Urinary bladder (tissue), 4 donors: ENCODE data around the gene PDHX. TPM values are rescaled to one million over a fixed set of nuclear protein-coding genes. Genes with fewer than 3 reads are reported as not detected.

ENCODE experiments used
- DNase-seq: peaks from one replicate; pipeline ENCODE4 v3.0.0-alpha.2; 2015; ENCODE audit errors: extremely low spot score
- H3K27ac ChIP-seq: one replicate; pipeline ENCODE4 v1.5.1; 2013; ENCODE audit warnings: low read depth, mild to moderate bottlenecking, moderate library complexity
- H3K36me3 ChIP-seq: one replicate; pipeline ENCODE4 v1.6.1; 2013; ENCODE audit warnings: mild to moderate bottlenecking, moderate library complexity; ENCODE audit not compliant: insufficient read depth
- H3K4me1 ChIP-seq: one replicate; pipeline ENCODE4 v1.6.1; 2013; ENCODE audit warnings: mild to moderate bottlenecking, moderate library complexity; ENCODE audit not compliant: insufficient read depth
- H3K4me3 ChIP-seq: one replicate; pipeline ENCODE4 v1.5.1; 2013; ENCODE audit warnings: low read depth, low read length
- WGBS: extraction: QIAGEN DNeasy Blood & Tissue Kit; methylation state at CpG from one replicate; pipeline ENCODE4 v1.1.7; 2013; 5-methylcytosine and 5-hydroxymethylcytosine counted together
- polyA plus RNA-seq: library from polyadenylated mRNA; stranded (reverse); fragments of 200-250 nt; gene quantifications from one replicate; pipeline ENCODE4 v1.2.3, GENCODE V29; 2013
- total RNA-seq: library from RNA; depleted of rRNA; stranded (reverse); fragments of >200 nt; gene quantifications from one replicate; pipeline ENCODE4 v1.2.3, GENCODE V29; 2014
- donor health status: healthy with polysubstance abuse.
- donor health status: healthy.

Gene PDHX
- total and polyA plus RNA-seq, 2 donors = 25.3 to 37.8 TPM

DNA sequence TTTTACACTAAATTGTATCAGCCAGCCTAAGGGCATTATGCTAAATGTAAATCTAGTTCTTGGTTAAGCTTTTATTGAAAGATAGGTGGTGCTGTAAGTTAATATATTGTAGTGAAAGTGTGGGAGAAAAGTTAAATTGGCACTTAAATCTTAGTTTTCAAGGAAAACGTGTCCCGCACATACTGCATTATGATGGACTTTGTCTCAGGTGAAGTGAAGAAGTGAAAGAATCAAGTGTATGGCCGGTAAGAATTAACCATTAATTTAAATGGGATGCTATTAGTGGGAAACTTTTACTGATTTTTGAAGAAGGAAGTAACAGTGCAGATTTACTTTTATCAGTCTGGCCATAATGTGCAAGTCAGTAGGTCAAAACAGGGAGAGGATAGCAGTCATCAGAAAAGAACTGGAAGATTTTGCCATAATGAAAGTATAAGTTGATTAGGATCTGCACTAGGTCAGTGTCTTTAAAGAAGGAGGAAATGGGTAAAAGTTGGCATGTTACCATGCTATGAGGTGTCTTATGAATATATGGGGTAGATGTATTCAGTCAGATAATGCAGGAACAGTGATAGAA, 81.6 kb downstream of the PDHX start:
- no peak overlapping the region for H3K4me3 ChIP-seq
- no peaks in the 10 kb centered on the region for H3K4me1 ChIP-seq
- WGBS = 46% methylated on average over 3 of the region's 3 CpGs
- no peak for DNase-seq
- H3K36me3 ChIP-seq = no peaks in the 10 kb centered on the region
- no peak overlapping the region for H3K27ac ChIP-seq

DNA sequence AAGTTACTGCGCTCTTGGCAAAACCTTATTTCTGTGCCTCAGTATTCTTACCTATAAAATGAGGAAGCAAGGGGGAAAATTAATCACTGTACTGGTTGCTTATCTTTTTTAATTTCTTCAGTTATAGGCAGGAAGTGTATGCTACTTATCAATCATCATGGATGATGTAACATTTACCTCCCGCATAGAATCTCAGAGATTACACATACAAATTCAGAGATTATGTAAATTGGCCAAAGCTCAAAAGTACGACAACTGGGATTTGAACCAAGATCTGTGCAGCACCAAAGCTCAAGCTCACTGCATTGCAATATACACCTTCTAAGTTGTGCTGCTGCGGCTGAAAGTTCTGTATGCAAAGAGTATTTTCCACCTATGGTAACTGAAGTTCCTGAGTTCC, 83.0 kb downstream of the PDHX start:
- WGBS = 76% methylated on average over 4 of the region's 4 CpGs
- DNase-seq = no peak
- H3K27ac ChIP-seq = no peak overlapping the region
- H3K36me3 ChIP-seq = no peaks in the 10 kb centered on the region
- no peak overlapping the region for H3K4me3 ChIP-seq
- no peaks in the 10 kb centered on the region for H3K4me1 ChIP-seq

DNA sequence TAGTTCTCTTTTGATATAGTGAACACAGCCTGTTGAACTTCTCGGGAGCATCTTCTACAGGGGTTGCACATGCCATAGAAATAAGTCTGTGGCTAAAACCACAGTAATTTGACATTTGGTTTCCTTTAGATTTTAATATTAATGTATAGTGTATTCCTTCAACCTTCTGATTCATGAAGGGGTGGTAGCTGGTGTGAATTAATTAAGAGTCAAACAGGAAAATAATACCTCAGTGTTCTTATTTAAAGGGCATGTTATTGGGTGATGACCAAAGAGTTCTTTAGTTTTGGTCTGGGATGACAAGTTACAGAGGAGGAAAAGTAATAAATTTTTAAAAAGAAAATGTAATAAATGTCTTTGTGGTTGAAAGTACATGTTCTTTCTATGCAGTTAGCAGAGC, 86.8 kb downstream of the PDHX start:
- Histone ChIP-seq H3K27ac (no peak overlapping the region), H3K4me3 (no peak overlapping the region), H3K4me1 (no peaks in the 10 kb centered on the region), H3K36me3 (no peaks in the 10 kb centered on the region)
- DNase-seq = no peak
- WGBS = 40% methylated on average over 1 of the region's 1 CpG

DNA sequence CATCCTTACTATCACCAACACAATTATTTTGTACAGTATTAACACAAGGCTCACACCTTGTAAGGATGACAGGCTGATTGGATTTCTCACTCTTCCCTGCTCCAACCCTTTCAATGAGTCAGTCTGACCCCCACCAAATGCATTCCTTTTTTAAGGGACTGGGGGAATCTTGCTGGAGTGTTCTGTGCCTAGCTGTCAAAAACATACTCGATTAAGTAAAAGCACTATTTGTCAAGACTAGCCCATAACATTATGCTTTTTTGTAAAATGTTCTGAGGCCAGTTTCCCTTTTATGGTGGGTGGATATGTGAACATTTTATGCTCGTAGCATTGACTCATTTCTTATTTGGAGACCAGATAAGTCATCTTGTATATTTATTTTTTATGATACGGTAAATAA, 87.2 kb downstream of the PDHX start:
- no peak for DNase-seq
- 59% methylated on average over 3 of the region's 3 CpGs for WGBS
- H3K27ac ChIP-seq = no peak overlapping the region
- H3K36me3 ChIP-seq = no peaks in the 10 kb centered on the region
- no peaks in the 10 kb centered on the region for H3K4me1 ChIP-seq
- no peak overlapping the region for H3K4me3 ChIP-seq

DNA sequence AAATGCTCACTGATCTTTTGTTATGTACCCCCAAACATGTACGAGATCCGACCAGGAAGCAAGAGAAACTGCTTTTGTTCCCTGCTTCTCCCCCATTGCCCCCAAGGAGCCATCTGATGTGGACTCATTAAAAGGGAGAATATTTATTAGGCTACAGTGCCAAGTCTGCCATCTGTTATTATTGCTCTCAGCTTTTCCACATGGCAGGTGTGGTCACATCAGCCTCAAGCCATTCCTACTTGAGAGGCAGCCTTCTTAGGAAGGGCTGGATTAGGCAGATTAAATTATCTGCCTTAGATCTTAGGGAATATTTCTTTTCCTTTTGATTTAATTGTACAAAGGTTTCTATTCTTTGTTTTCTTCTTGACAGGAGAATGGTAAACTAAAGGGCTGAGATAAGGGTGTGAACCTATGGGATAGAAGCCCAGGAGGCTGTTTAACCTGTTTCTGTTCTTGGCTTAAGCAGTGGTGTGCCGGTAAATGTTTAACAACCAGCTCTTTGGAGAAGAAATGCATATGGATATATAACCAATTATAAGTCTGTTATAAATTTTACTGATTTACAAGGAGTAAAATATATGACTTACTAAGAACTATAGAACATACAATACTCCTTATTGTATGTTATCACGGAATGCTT, 88.8 kb downstream of the PDHX start:
- H3K27ac ChIP-seq = peak overlapping the region; percentile 26

DNA sequence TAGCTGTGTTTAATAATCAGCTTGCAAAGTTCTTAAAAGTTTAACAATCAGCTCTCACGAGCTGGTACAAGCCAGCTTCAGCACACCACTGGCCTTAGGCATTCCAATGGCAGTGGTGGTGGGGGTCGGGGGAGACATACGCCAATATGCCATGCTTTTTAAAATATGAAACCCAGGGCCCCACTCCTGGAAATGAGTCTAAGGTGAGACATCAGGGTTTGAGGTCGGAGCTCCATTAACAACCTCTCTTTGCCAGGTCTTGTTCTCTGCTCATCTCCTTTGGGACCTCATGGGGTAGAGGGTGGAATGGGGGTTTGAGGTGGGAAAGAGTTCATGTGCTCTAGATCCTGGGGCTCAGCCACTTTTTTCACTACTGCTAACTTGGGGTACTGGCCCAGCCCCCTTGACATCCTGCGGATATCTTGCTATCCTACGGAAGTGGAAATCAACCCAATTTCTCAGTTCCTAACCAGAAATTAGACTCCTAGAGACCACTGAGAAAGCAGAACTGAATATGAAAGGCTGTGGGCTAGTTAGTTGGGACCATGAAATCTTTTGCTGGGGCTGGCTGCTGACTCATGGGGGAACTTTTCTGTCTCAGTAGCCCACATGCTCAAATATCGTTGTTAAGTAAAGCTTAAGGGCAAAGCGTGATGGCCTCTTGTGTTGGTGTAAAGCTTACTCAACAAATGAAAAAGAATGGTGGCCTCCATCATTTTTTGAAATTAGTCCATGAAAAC, 90.1 kb downstream of the PDHX start:
- Histone ChIP-seq H3K36me3 (no peaks in the 10 kb centered on the region), H3K4me3 (no peak overlapping the region), H3K4me1 (no peaks in the 10 kb centered on the region), H3K27ac (no peak overlapping the region)
- 91% methylated on average over 8 of the region's 8 CpGs for WGBS
- DNase-seq = no peak

More for the DNA sequence above, 88.8 kb downstream of the PDHX start:
- WGBS = 92% methylated on average over 4 of the region's 4 CpGs
- Histone ChIP-seq H3K4me3 (no peak overlapping the region), H3K4me1 (no peaks in the 10 kb centered on the region), H3K36me3 (no peaks in the 10 kb centered on the region)
- peak; percentile 47 for DNase-seq

DNA sequence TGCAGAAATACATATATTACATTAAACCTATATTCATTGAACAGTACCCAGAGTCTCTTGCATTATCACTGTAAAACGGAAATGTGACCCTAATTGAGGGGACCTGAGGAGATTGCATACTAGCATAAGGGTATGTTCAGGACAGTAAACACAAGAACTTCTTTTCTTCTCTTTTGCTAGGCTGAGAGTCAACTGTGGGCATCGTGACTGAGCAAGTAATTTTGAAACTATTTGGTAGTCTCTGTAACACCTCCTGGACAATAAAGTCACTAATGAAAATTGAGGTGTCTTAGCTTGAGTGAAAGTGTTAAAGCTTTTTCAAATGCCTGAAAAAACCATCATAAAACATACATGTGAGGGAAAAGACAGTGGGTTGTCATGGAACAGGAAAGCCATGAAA, 90.9 kb downstream of the PDHX start:
- WGBS = 84% methylated on average over 2 of the region's 2 CpGs
- no peak for DNase-seq
- no peaks in the 10 kb centered on the region for H3K36me3 ChIP-seq
- H3K27ac ChIP-seq = no peak overlapping the region
- H3K4me1 ChIP-seq = no peaks in the 10 kb centered on the region
- H3K4me3 ChIP-seq = no peak overlapping the region

DNA sequence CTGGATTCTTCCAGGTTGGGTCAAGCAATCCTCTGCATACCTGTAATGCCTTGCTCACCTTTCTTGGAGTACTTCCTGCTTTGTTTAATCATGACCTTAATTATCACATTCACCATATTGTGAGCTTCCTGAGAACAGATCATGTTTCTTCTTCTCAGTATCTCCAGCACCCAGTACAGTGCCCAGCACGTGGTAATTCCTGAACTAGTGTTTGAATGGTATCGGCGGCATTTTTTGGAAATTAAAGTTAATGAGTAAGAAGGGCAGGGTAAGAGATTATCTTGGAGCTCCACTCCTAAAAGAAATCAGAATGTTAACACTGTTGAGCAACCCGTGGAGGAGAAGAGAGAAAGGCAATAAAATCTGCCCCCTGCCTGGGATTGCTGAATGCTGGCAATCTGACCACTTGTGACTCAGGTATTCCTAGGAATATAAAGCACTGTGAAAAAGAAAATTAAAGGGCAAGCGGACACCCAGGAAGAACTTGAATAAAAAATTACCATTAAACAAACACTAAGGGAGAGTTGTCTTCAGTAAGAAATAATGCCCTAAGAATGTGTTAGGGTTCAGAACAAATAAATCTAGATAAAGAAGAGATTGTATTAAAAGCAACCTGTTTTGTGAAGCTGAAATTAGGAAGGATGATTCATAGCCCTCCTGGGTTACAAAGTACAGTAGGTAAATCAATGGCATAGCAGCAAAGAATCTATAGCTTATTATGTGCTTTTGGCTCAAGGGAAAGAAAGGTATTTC, 92.9 kb downstream of the PDHX start:
- DNase-seq = no peak
- WGBS = 72% methylated on average over 5 of the region's 5 CpGs
- no peaks in the 10 kb centered on the region for H3K36me3 ChIP-seq
- H3K27ac ChIP-seq = no peak overlapping the region
- no peaks in the 10 kb centered on the region for H3K4me1 ChIP-seq
- no peak overlapping the region for H3K4me3 ChIP-seq

DNA sequence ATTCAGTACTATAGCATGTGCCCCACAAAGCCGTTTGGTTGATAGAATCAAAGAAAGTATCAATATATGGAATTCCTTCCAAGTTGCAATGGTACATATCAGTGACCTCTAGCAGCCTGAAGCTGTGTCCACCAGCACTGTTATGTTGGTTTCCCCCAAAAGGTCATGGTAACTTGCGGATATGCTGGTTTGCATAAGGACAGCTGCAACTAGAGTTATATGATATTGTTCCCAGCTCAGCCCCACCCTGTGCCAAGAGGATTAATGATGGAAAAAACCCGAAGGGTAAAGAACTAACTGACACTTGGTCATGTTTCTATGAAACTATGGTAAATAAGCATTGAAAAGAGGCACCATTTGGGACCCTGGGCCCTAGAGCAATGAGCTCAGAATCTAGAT, 93.5 kb downstream of the PDHX start:
- Histone ChIP-seq H3K4me1 (no peaks in the 10 kb centered on the region), H3K36me3 (no peaks in the 10 kb centered on the region), H3K4me3 (no peak overlapping the region), H3K27ac (no peak overlapping the region)
- WGBS = 58% methylated on average over 3 of the region's 3 CpGs
- no peak for DNase-seq

DNA sequence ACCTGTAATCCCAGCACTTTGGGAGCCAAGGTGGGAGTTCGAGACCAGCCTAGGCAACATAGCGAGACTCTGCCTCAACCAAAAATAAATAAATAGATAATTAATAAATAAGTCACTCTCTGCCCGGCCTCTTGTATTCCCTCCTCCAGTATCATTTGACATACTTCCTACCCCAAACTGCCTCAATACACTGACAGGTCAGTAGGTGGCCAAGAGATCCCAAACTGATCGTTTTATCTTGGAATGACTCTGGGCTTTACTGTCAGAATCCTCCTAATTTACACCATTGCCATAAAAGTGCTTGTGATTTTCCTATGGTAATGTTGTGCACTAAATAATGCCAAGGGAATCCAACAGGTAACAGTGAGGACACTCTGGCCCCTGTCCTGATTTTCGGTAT, 94.2 kb downstream of the PDHX start:
- 83% methylated on average over 5 of the region's 5 CpGs for WGBS
- no peak overlapping the region for H3K27ac ChIP-seq
- no peak overlapping the region for H3K4me3 ChIP-seq
- H3K36me3 ChIP-seq = no peaks in the 10 kb centered on the region
- DNase-seq = no peak
- no peaks in the 10 kb centered on the region for H3K4me1 ChIP-seq

DNA sequence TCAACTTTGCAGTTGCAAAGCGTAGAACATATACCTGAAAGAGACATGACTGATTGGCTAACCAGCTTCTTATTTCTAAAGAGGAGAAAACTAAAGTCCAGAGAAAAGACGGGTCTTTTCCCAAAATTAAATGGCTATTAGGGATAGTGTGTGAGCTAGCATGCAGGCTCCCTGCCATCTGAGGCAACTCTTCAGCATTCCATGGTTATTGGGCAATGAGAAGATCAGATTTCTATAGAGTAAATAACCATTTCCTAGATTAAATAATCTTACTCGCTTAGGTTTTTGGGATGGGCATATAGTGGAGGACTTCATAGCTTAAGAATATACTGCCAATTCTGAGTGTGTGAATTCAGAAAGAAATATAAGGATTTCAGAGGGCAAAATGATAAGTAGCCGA, 95.0 kb downstream of the PDHX start:
- H3K4me1 ChIP-seq = no peaks in the 10 kb centered on the region
- 87% methylated on average over 4 of the region's 4 CpGs for WGBS
- DNase-seq = no peak
- no peaks in the 10 kb centered on the region for H3K36me3 ChIP-seq
- no peak overlapping the region for H3K4me3 ChIP-seq
- no peak overlapping the region for H3K27ac ChIP-seq

DNA sequence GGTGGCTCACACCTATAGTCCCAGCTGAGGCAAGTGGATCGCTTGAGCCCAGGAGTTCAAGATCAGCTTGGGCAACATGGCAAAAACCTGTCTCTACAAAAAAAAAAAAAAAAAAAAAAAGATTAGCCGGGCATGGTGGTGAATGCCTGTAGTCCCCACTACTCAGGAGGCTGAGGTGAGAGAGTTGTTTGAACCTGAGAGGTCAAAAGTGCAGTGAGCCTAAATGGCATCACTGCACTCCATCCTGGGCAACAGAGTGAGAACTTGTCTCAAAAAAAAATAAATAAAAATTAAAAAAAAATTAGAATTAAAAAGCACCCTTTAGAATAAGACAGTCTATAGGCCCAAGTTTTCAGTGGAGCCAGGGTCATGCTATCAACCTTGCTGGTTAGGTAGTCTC, 95.5 kb downstream of the PDHX start:
- no peaks in the 10 kb centered on the region for H3K36me3 ChIP-seq
- no peak for DNase-seq
- no peak overlapping the region for H3K27ac ChIP-seq
- no peaks in the 10 kb centered on the region for H3K4me1 ChIP-seq
- no peak overlapping the region for H3K4me3 ChIP-seq
- 100% methylated on average over 2 of the region's 2 CpGs for whole genome bisulfite sequencing

DNA sequence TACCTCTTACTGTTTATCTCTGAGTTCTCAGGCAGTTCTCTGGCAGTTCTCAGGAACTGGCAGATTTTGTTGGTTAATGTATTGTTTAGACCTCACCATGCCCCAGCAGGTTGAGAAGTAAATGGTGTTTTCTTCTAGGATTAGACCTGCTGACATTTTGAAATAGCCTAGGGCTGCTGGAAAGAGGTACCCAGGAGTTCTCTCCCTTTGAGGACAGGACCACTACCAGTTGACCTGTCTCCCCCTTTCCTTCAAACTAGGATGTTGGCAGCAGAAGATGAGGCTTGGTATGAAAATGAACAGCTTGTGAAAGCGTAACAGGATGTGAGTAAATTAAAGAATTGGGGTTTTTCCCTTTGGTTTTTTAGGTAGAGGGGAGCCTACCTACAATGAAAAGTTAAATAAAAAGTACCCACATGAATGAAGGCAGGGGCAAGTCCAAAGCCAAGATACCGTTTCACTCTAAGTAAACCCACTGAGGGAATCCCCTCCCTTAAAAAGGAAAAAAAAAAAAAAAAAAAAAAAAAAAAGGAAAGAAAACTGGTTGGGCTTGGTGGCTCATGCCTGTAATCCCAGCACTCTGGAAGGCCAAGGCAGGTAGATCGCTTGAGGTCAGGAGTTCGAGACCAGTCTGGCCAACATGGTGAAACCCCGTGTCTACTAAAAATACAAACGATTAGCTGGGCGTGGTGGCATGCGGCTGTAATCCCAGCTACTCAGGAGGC, 96.2 kb downstream of the PDHX start:
- 90% methylated on average over 8 of the region's 8 CpGs for WGBS

More for the DNA sequence above, 96.2 kb downstream of the PDHX start:
- Histone ChIP-seq H3K36me3 (no peaks in the 10 kb centered on the region), H3K4me3 (no peak overlapping the region), H3K4me1 (no peaks in the 10 kb centered on the region), H3K27ac (no peak overlapping the region)
- DNase-seq = no peak
